HCT116 (cell line): ENCODE results near the gene LGI2. TPM values are rescaled to one million over a fixed set of nuclear protein-coding genes. Genes with fewer than 3 reads are reported as not detected.

Experiments used
- ATAC-seq: fragments of 200-7000 bp; cut with Tn5 transposase; 2 replicates; pipeline ENCODE4 v1.9.1; 2020; ENCODE audit warnings: mild to moderate bottlenecking, moderate library complexity
- BruUV-seq: library from RNA; stranded (reverse); fragments of 400-500 nt; replicated peaks from 2 replicates; lab custom pipeline; 2021; lab: Mats Ljungman, UMichigan
- CTCF ChIA-PET: fragments of 300-600 bp; sonication (Branson Sonifier 250); formaldehyde crosslinking; loops from one replicate; lab custom pipeline; 2021; ENCODE audit warnings: antibody characterized with exemption; lab: Charles Lee
- POLR2A ChIA-PET: fragments of 300-600, 350-600 bp; sonication (Branson Sonifier 250); formaldehyde crosslinking; loops from one replicate; lab custom pipeline; 2021; ENCODE audit warnings: antibody characterized with exemption; lab: Charles Lee
- RAD21 ChIA-PET, 2 experiments: fragments of 300-600 bp; sonication (Branson Sonifier 250); formaldehyde crosslinking; loops; one replicate each; lab custom pipeline; 2023; ENCODE audit warnings: low total read pairs in 2 of 2; ENCODE audit not compliant: uncharacterized antibody in 2 of 2, unreplicated experiment in 2 of 2, low non-redundant PET in 1 of 2; lab: Charles Lee
- DNase-seq: peaks from one replicate; pipeline ENCODE4 v3.0.0-alpha.2; 2010; ENCODE audit warnings: low read depth, low spot score
- H2AFZ ChIP-seq: fragments of 200-600 bp; shearing (Covaris generic), sonication (generic); 2 replicates; pipeline ENCODE4 v1.6.1; 2017; ENCODE audit warnings: low read depth, mixed run types, mixed read lengths, antibody characterized with exemption, low read length; ENCODE audit not compliant: poor library complexity, severe bottlenecking
- H3K27ac ChIP-seq: 2 replicates; pipeline ENCODE4 v1.5.1; 2012; ENCODE audit warnings: low read depth, low read length
- H3K27me3 ChIP-seq: fragments of 200-600 bp; sonication (generic); 2 replicates; pipeline ENCODE4 v1.6.1; 2016; ENCODE audit warnings: mixed run types, low read length, mixed read lengths; ENCODE audit not compliant: insufficient read depth
- H3K36me3 ChIP-seq, 2 experiments: fragments of 200-500 bp in 1 of 2; fragments of 200-600 bp in 1 of 2; sonication (Bioruptor generic) in 1 of 2; sonication (generic) in 1 of 2; 2 replicates each; pipeline versions ENCODE4 v1.5.1 to v1.6.1; 2014 to 2016; ENCODE audit warnings: low read length in 2 of 2, inconsistent platforms in 1 of 2, mixed read lengths in 1 of 2, mixed run types in 1 of 2; ENCODE audit not compliant: insufficient read depth in 2 of 2, control insufficient read depth in 1 of 2
- H3K4me1 ChIP-seq, 2 experiments: fragments of 200-600 bp in 1 of 2; sonication (generic) in 1 of 2; 2 replicates each; pipeline versions ENCODE4 v1.5.1 to v1.6.1; 2012 to 2017; ENCODE audit warnings: low read length in 2 of 2, inconsistent platforms in 1 of 2, mild to moderate bottlenecking in 1 of 2, mixed read lengths in 1 of 2, mixed run types in 1 of 2, moderate library complexity in 1 of 2; ENCODE audit not compliant: insufficient read depth in 2 of 2, control insufficient read depth in 1 of 2
- H3K4me2 ChIP-seq: fragments of 200-600 bp; sonication (generic); 2 replicates; pipeline ENCODE4 v1.6.1; 2017; ENCODE audit warnings: mixed run types, low read length, mixed read lengths
- H3K4me3 ChIP-seq, 2 experiments: fragments of 200-600 bp in 1 of 2; sonication (generic) in 1 of 2; replicated peaks in 1 of 2; 2 replicates each; pipeline ENCODE4 v1.5.1; 2011 to 2016; ENCODE audit warnings: low read length in 2 of 2, control low read depth in 1 of 2, low read depth in 1 of 2, mild to moderate bottlenecking in 1 of 2, mixed read lengths in 1 of 2, mixed run types in 1 of 2
- H3K79me2 ChIP-seq: fragments of 200-600 bp; sonication (generic); 2 replicates; pipeline ENCODE4 v1.6.1; 2017; ENCODE audit warnings: mild to moderate bottlenecking, mixed run types, low read length, moderate library complexity, mixed read lengths; ENCODE audit not compliant: insufficient read depth
- H3K9ac ChIP-seq: fragments of 200-600 bp; sonication (generic); 2 replicates; pipeline ENCODE4 v1.6.1; 2016; ENCODE audit warnings: low read length, mixed read lengths
- H3K9me2 ChIP-seq: fragments of 200-600 bp; sonication (generic), shearing (Covaris generic); 2 replicates; pipeline ENCODE4 v1.6.1; 2017; ENCODE audit warnings: mixed run types, mild to moderate bottlenecking, moderate library complexity; ENCODE audit not compliant: insufficient read depth
- H3K9me3 ChIP-seq, 2 experiments: fragments of 200-500 bp in 1 of 2; fragments of 200-600 bp in 1 of 2; sonication (Bioruptor generic) in 1 of 2; sonication (generic) in 1 of 2; 2 replicates each; pipeline ENCODE4 v1.6.1; 2014 to 2017; ENCODE audit warnings: low read length in 2 of 2, mixed read lengths in 2 of 2, inconsistent platforms in 1 of 2, low read depth in 1 of 2, mild to moderate bottlenecking in 1 of 2, mixed run types in 1 of 2, moderate library complexity in 1 of 2; ENCODE audit not compliant: control insufficient read depth in 1 of 2, insufficient read depth in 1 of 2
- H4K20me1 ChIP-seq: fragments of 200-600 bp; sonication (generic), shearing (Covaris generic); 2 replicates; pipeline ENCODE4 v1.6.1; 2017; ENCODE audit warnings: mixed run types, mild to moderate bottlenecking, moderate library complexity; ENCODE audit not compliant: insufficient read depth
- CBX3 ChIP-seq: IDR thresholded peaks from 2 replicates; pipeline ENCODE4 v1.6.1; 2012; ENCODE audit warnings: low read depth
- CEBPB ChIP-seq: IDR thresholded peaks from 2 replicates; pipeline ENCODE4 v1.6.1; 2012; ENCODE audit warnings: low read depth
- ELF1 ChIP-seq: IDR thresholded peaks from 2 replicates; pipeline ENCODE4 v1.6.1; 2012; ENCODE audit warnings: low read depth, borderline replicate concordance
- EZH2phosphoT487 ChIP-seq: fragments of 200-600 bp; IDR thresholded peaks from 2 replicates; pipeline ENCODE4 v1.6.1; 2018; ENCODE audit warnings: antibody characterized with exemption, borderline replicate concordance
- JUND ChIP-seq: IDR thresholded peaks from 2 replicates; pipeline ENCODE4 v1.6.1; 2012
- POLR2AphosphoS5 ChIP-seq: IDR thresholded peaks from 2 replicates; pipeline ENCODE4 v1.6.1; 2011; ENCODE audit warnings: mild to moderate bottlenecking, low read depth, low read length, moderate library complexity
- REST ChIP-seq: IDR thresholded peaks from 2 replicates; pipeline ENCODE4 v1.6.1; 2012; ENCODE audit warnings: low read depth
- SIN3A ChIP-seq: IDR thresholded peaks from 2 replicates; pipeline ENCODE4 v1.6.1; 2012; ENCODE audit warnings: low read depth
- SRF ChIP-seq: IDR thresholded peaks from 2 replicates; pipeline ENCODE4 v1.6.1; 2012; ENCODE audit warnings: low read depth
- TCF7L2 ChIP-seq: IDR thresholded peaks from 2 replicates; pipeline ENCODE4 v1.7.0; 2011; ENCODE audit warnings: borderline replicate concordance, inconsistent platforms; ENCODE audit not compliant: insufficient read depth, insufficient read length; ENCODE audit errors: extremely low read depth
- YY1 ChIP-seq: IDR thresholded peaks from 2 replicates; pipeline ENCODE4 v1.6.1; 2011; ENCODE audit warnings: low read length, low read depth, moderate library complexity, mild to moderate bottlenecking; ENCODE audit not compliant: insufficient replicate concordance; ENCODE audit errors: extremely low read depth
- ZBTB33 ChIP-seq: IDR thresholded peaks from 2 replicates; pipeline ENCODE4 v1.6.1; 2011; ENCODE audit warnings: mild to moderate bottlenecking, low read length, moderate library complexity; ENCODE audit not compliant: insufficient replicate concordance; ENCODE audit errors: extremely low read depth
- intact Hi-C: fragments of 100-400 bp; cut with micrococcal nuclease; formaldehyde crosslinking; loops from 2 replicates; pipeline ENCODE4 v1.10.0; 2022
- total RNA-seq: library from RNA; stranded (reverse); gene quantifications from one replicate; pipeline ENCODE4 v1.2.1, GENCODE V29; 2021; ENCODE audit not compliant: unreplicated experiment

Gene LGI2
- total RNA-seq, 1 experiment from 2014 or later, result not detected

- POLR2A ChIA-PET, result no interaction called here
- no TSS peak for BruUV-seq
Measured at GRCh38 chr4:24989327-24989726, 41.4 kb downstream of the LGI2 start.

More at GRCh38 chr4:24989327-24989726, 41.4 kb downstream of the LGI2 start:
- no peak overlapping the region for H3K4me2 ChIP-seq
- no peak for ATAC-seq
- H3K9ac ChIP-seq, result no peak overlapping the region
- H4K20me1 ChIP-seq, result no peaks in the 10 kb centered on the region
- DNase-seq, result no peak
- intact Hi-C loops, result no loop called here
- no peak overlapping the region for H3K4me3 ChIP-seq
- H3K27ac ChIP-seq, result no peak overlapping the region
- no peaks in the 10 kb centered on the region for H3K36me3 ChIP-seq
- TF ChIP-seq CEBPB, result no peak
- TF ChIP-seq ZBTB33, result no peak
- no peak for TF ChIP-seq YY1
- no peak for TF ChIP-seq EZH2phosphoT487
- TF ChIP-seq REST, result no peak
- TF ChIP-seq CBX3, result no peak
- no peak for TF ChIP-seq TCF7L2
- no peak for TF ChIP-seq ELF1
- no peak for TF ChIP-seq POLR2AphosphoS5
- no peak for TF ChIP-seq JUND
- no peak for TF ChIP-seq SIN3A
- TF ChIP-seq SRF, result no peak
- ChIA-PET CTCF (interaction anchor here (0.8 kb wide), 1 partner anchor 9 kb away, joined by 3 read pairs; no protein-coding TSS in a partner anchor), RAD21 (no interaction called here)
- no peaks in the 10 kb centered on the region for H3K27me3 ChIP-seq
- H2AFZ ChIP-seq, result no peak overlapping the region
- no peaks in the 10 kb centered on the region for H3K9me2 ChIP-seq
- no peaks in the 10 kb centered on the region for H3K4me1 ChIP-seq
- no peaks in the 10 kb centered on the region for H3K9me3 ChIP-seq
- no peaks in the 10 kb centered on the region for H3K79me2 ChIP-seq
